HG02798 (cell line): Measurements from ENCODE around the gene IMPA2.

Source experiments
- ATAC-seq: cut with Tn5 transposase; IDR thresholded peaks from one replicate; pipeline ENCODE4 v1.9.1; 2021; ENCODE audit warnings: mild to moderate bottlenecking; ENCODE audit not compliant: unreplicated experiment, poor library complexity

Gene IMPA2

DNA sequence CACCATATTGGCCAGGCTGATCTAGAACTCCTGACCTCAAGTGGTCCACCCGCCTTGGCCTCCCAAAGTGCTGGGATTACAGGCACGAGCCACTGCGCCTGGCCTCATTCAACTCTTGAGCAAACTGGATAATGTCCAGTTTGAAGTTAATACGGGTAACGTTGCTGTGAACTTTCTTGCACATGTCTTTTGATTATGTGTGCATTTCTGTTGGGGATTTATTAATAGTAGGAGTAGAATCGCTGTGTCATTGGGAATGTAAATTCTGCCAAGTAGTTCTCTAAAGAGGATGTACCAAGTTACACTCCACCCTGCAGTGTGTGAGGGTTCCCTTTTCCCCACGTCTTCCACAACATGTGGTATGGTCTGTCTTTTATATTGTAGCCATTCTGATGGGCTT, 6.2 kb downstream of the IMPA2 start:
- ATAC-seq, result no peak

GRCh38 chr18:11989174-11989573, 7.9 kb downstream of the IMPA2 start:
- no peak for ATAC-seq

- no peak for ATAC-seq
These were observed 8.7 kb downstream of the IMPA2 start for GRCh38 chr18:11989966-11990380.

- ATAC-seq, result no peak
These were observed 9.2 kb downstream of the IMPA2 start for GRCh38 chr18:11990539-11990938.

DNA sequence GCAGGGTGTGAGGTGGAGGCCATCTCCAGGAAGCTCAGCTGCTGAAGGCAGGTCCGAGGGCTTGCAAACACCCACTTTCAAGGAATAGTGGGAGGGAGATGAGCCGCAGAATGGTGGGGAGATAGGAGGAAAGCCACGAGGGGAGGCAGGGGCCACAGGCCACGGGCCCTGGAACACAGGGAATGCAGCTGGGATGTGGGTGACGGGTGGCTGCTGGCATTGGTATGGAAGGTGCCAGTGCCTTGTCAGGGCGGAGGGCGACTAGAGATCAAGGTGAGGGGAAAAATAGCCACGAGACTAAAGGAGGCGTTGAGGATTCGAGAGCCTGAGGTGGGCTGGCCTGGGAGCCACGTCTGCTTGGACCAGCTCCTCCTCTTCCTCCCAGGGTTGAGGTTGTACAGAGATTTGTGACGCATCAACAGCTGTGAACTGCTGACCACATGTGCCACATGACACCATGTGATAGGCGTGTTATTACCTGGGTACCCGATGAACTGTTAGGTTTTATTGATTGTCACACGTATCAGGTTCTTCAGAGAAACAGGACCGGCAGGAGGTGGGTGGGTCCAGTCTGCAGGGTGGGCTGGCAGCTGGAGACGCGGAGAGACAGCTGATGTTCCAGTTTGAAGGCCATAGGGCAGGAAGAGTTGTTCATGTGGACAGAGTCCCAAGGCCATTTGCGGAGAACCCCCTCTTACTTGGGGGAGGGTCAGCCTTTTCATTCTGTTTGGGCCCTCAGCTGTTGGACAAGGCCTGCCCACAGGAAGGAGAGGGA, 9.9 kb downstream of the IMPA2 start:
- no peak for ATAC-seq

GRCh38 chr18:11992096-11992790, 10.9 kb downstream of the IMPA2 start:
- no peak for ATAC-seq

- no peak for ATAC-seq
These were observed 12.1 kb downstream of the IMPA2 start for GRCh38 chr18:11993264-11993916.

DNA sequence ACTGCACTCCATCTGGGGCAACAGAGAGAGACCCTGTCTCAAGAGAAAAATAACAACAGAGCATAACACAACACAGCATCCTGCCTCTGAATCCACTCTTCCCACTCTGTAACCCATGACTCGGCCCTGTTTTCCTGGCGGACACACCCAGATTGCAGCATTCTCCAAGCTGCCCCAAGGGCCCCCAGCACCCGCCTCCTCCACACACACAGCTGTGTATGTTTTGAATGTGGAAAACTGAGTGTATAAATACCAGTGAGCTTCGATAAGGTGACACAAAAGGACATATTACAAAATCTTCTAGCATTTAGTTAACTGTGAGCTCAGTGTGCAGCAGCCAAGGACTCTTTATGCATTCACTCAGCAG, 13.0 kb downstream of the IMPA2 start:
- no peak for ATAC-seq

DNA sequence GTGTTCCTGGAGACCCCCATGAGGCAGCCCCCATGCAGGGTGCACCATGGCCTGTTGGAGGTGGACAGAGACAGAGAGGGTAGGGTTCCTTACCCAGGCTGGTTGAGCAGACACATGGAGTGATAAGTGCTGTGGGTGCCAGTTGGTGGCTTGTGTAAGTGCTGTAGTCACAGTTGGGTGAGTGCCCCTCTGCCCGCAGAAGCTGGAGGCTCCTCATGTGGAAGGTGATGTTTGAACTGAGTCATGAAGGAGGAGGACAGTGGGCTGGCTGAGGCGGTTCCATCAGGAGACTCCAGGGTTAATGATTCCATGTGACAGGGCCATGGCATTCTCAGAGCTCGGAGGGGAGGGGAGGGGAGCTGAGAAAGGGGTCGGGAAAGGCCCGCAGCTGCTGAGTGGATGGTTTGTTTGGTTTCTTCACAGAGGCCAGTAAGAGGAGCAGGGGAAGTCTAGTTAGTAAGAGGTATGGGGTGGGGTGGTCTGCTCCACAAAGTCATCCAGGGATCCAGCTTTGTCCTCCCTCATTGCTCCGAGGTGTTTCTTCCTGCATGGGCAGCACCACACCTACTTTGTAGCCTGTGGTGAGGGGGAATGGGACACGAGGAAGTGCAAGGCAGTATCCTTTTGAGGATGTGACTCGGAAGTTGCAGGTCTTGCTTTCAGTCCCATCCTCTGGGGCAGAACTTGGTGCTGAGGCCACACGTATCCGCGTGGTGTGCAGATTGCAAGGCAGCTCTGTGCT, 13.6 kb downstream of the IMPA2 start:
- no peak for ATAC-seq

DNA sequence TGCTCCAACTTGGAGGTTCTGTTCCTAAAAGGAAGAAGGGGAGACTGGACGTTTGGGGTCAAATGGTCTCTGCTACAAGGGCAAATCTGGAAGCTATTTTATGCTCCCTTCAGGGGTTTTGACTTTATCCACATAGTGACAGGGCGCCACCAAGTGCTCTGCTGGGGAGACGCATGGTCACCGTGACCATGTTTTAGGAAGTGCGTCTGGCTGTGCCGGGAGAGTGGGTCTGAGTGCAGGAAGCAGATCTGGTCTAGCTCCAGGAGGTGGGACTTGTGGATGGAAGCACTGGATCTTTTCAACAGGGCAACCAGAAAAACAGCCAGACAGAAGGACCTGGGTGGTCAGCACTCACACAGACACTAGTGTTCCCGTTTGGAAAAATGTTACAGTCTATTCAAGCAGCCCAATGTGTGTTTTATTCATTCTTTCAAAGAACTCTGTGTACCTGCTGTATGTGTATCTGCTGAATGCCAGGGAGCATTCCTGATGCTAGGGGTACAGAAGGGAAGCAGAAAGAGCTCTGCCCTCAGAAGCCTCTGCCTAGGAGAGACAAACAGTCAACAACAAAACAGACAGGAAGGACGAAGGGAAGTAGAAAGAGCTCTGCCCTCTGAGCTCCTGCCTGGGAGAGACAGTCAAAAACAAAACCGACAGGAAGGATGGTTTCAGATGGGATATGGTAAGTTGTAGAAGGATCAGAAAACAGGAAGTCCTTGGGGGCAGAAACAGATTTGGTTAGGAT, 14.3 kb downstream of the IMPA2 start:
- peak; percentile 81 for ATAC-seq

DNA sequence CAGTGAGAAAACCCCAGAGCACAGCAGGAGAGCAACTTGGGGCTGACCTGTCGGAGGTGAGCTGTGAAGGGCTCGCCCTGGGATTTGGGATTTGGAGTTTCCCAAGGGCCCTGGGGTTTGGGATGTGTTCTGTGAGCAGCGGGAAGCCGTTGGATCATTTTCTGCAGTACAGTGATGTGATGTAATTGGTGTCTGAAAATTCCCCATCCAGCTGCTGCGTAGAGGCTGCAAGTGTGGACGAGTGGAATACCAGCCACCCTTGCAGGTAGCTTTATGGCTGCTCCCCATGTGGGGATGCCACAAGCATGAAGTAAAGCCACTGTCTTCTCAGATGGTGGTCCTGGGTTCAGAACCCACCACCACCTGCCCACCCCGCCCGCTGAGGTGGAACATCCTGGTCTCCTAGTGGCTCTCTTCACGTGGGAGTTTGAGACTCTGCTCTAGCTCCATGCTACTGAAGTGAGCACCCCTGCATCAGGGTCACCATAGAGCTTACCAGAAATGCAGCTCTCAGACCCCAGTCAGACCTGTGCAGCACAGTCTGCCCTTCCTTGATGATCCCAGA, 15.0 kb downstream of the IMPA2 start:
- no peak for ATAC-seq

DNA sequence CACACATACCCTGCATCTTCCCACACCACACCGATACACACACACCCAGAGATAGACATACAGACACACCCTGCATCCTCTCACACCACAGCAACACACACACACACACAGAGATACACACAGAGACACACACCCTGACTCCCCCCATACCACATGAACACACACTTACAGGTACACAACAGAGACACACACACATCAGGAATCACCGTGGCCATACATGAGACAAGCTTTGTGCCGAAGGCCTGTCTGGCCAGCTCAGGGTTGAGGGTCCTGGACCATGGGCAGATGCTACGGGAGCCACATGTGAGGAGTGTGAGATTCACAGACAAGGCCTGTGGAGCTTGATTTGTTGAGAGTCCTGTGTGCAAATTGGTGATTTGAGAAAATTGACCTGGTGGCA, 15.6 kb downstream of the IMPA2 start:
- no peak for ATAC-seq

GRCh38 chr18:11997466-11997865, 16.2 kb downstream of the IMPA2 start:
- ATAC-seq, result no peak

GRCh38 chr18:11998193-11998592, 16.9 kb downstream of the IMPA2 start:
- no peak for ATAC-seq

- no peak for ATAC-seq
These were observed 18.1 kb downstream of the IMPA2 start for GRCh38 chr18:11999429-11999828.

GRCh38 chr18:12000072-12000659, 18.9 kb downstream of the IMPA2 start:
- ATAC-seq, result no peak

DNA sequence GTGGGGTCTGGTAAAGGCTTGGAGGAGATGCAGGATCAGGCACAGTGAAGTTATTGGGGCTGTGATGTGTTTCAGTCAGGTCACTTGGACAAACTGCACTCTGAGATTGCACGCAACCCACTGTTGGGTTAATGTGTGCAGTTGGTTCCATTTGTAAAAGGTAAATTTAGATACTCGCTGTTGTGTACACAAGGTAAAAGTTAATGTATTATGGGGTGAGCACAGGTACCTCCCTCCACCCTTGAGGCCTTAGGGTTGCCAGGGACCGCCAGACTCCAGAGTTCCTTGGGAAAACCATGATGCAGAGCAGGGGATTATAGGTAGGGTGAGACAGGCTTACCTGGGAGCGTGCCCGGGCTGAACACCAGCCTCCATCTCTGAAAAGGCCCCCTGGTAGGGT, 20.1 kb downstream of the IMPA2 start:
- ATAC-seq, result no peak

- ATAC-seq, result no peak
These were observed 22.6 kb downstream of the IMPA2 start for GRCh38 chr18:12003894-12004293.
